ENCODE measurements around the gene CHST8. TPM values are rescaled to one million over a fixed set of nuclear protein-coding genes. Genes with fewer than 3 reads are reported as not detected.

Gene CHST8
- total RNA-seq, 1 donor from 2014 or later = not detected

DNA sequence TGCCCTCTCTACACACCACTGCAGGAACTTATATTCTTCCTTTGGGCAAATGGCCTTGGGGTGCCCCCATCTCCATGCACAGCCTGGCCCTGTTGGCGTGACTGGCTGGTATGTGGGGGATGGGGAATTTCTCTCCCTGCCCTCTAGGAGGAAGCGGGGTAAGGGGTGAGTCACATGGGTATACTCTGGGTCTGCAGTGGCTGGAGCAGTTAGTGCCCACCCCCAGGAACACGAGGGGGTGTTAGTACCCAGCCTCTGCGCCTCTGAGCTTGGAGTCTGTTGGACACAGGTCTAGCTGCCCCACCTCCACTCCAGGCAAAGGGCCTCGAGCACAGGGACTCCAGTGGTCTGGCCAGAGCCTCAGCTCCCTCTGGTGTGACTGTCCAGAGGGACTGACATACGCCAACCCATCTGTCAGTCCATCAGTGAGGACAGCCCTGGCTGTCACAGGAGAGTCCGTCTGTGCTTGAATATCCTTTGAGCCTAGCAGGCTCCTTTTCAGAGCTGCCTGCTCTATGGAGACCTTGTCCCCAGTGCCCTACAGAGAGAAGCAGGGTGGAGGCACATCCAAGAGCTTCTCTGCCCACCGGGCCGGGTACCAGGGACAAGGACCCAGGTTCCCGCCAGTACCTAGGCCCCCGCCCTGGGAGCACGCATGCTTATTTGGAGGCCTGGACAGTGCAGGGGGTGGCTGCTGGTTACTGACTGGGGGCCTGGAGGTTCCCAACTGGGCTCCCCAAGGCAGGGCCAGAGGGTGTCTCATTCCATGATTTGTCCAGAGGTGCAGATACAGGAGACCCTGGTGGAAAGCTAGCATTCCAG lies 66.6 kb downstream of the CHST8 start:
- no peaks in the 10 kb centered on the region for H4K20me1 ChIP-seq (ENCODE audit: insufficient read depth, low read length)
- peaks cover 12% of the 10 kb centered on the region for H3K27me3 ChIP-seq (ENCODE audit: insufficient read depth, low read length)
- TF ChIP-seq EZH2 (IDR thresholded peaks at IDR 0.05; ENCODE audit: insufficient read depth, low read length) = no peak
- TF ChIP-seq, protein P1, sequence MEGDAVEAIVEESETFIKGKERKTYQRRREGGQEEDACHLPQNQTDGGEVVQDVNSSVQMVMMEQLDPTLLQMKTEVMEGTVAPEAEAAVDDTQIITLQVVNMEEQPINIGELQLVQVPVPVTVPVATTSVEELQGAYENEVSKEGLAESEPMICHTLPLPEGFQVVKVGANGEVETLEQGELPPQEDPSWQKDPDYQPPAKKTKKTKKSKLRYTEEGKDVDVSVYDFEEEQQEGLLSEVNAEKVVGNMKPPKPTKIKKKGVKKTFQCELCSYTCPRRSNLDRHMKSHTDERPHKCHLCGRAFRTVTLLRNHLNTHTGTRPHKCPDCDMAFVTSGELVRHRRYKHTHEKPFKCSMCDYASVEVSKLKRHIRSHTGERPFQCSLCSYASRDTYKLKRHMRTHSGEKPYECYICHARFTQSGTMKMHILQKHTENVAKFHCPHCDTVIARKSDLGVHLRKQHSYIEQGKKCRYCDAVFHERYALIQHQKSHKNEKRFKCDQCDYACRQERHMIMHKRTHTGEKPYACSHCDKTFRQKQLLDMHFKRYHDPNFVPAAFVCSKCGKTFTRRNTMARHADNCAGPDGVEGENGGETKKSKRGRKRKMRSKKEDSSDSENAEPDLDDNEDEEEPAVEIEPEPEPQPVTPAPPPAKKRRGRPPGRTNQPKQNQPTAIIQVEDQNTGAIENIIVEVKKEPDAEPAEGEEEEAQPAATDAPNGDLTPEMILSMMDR (IDR thresholded peaks at IDR 0.05; ENCODE audit: insufficient read depth, low read depth, low read length) = no peak
- H3K4me3 Mint-ChIP-seq (ENCODE audit: unreplicated experiment) = peak overlapping the region; percentile 40
- no peaks in the 10 kb centered on the region for H3K9me3 ChIP-seq (ENCODE audit: insufficient read depth, low read depth, low read length)
- no peaks in the 10 kb centered on the region for H3K4me1 ChIP-seq (ENCODE audit: insufficient read depth, low read length)
- no peaks in the 10 kb centered on the region for H3K36me3 ChIP-seq (ENCODE audit: insufficient read depth, low read length)
- H3K27me3 Mint-ChIP-seq (ENCODE audit: low read depth, unreplicated experiment) = peaks cover 48% of the 10 kb centered on the region
- no peak overlapping the region for H3K4me2 ChIP-seq (ENCODE audit: low read length)
- no peaks in the 10 kb centered on the region for H3K36me3 Mint-ChIP-seq (ENCODE audit: low read depth, unreplicated experiment)
- H3K4me1 Mint-ChIP-seq (ENCODE audit: low read depth, unreplicated experiment) = peaks cover 5% of the 10 kb centered on the region
- H3K9ac ChIP-seq (ENCODE audit: low read length) = no peak overlapping the region
- DNase-seq (ENCODE audit: low read depth) = no peak
- H3K79me2 ChIP-seq (ENCODE audit: insufficient read depth, low read length) = no peaks in the 10 kb centered on the region
- H3K27ac ChIP-seq (ENCODE audit: low read depth, low read length) = no peak overlapping the region
- FAIRE-seq = no peak
- no peak overlapping the region for H3K4me3 ChIP-seq (ENCODE audit: insufficient read depth, low read depth, low read length)
- no peaks in the 10 kb centered on the region for H3K9me3 Mint-ChIP-seq (ENCODE audit: unreplicated experiment)
- no peak overlapping the region for H2AFZ ChIP-seq (ENCODE audit: low read depth, low read length)
- no peak overlapping the region for H3K27ac Mint-ChIP-seq (ENCODE audit: unreplicated experiment)

DNA sequence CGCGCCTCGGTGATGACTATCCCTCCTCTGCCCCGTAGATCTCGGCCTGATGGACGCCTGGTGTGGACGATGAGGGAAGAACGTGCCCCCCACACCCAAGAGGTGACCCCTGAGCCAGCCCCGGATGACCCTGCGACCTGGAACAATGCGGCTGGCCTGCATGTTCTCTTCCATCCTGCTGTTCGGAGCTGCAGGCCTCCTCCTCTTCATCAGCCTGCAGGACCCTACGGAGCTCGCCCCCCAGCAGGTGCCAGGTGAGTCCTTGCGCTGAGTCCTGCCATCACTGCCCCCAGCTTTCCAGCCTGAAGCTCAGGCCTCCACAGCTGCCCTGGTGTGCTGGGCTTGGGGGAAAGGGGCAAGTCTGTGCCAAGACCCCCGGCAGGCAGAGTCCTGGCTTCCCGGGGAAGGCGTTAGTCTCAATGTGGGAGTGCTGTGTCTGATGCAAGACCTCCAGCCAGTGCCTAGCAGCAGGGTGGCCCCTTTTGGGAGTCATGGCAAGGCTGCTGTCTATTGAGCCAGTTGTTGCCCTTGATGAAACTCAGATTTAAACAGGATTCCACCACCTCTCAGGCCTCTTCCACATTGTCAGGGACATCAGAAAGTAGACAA lies 67.5 kb downstream of the CHST8 start:
- H3K9me3 Mint-ChIP-seq (ENCODE audit: unreplicated experiment) = no peaks in the 10 kb centered on the region
- no peak overlapping the region for H3K27ac Mint-ChIP-seq (ENCODE audit: unreplicated experiment)
- Histone ChIP-seq H3K4me1 (ENCODE audit: insufficient read depth, low read length) (no peaks in the 10 kb centered on the region), H3K4me3 (ENCODE audit: insufficient read depth, low read depth, low read length) (no peak overlapping the region), H3K4me2 (ENCODE audit: low read length) (no peak overlapping the region), H3K9me3 (ENCODE audit: insufficient read depth, low read depth, low read length) (no peaks in the 10 kb centered on the region), H2AFZ (ENCODE audit: low read depth, low read length) (no peak overlapping the region), H3K79me2 (ENCODE audit: insufficient read depth, low read length) (no peaks in the 10 kb centered on the region), H3K9ac (ENCODE audit: low read length) (no peak overlapping the region), H3K27me3 (ENCODE audit: insufficient read depth, low read length) (peaks cover 12% of the 10 kb centered on the region), H4K20me1 (ENCODE audit: insufficient read depth, low read length) (no peaks in the 10 kb centered on the region), H3K27ac (ENCODE audit: low read depth, low read length) (no peak overlapping the region), H3K36me3 (ENCODE audit: insufficient read depth, low read length) (no peaks in the 10 kb centered on the region)
- peaks cover 42% of the 10 kb centered on the region for H3K27me3 Mint-ChIP-seq (ENCODE audit: low read depth, unreplicated experiment)
- DNase-seq (ENCODE audit: low read depth) = no peak
- no peak for FAIRE-seq
- no peak for TF ChIP-seq EZH2 (IDR thresholded peaks at IDR 0.05; ENCODE audit: insufficient read depth, low read length)
- TF ChIP-seq, protein P1 (IDR thresholded peaks at IDR 0.05; ENCODE audit: insufficient read depth, low read depth, low read length) = no peak
- H3K4me1 Mint-ChIP-seq (ENCODE audit: low read depth, unreplicated experiment) = peaks cover 5% of the 10 kb centered on the region
- H3K4me3 Mint-ChIP-seq (ENCODE audit: unreplicated experiment) = no peak overlapping the region
- no peaks in the 10 kb centered on the region for H3K36me3 Mint-ChIP-seq (ENCODE audit: low read depth, unreplicated experiment)

DNA sequence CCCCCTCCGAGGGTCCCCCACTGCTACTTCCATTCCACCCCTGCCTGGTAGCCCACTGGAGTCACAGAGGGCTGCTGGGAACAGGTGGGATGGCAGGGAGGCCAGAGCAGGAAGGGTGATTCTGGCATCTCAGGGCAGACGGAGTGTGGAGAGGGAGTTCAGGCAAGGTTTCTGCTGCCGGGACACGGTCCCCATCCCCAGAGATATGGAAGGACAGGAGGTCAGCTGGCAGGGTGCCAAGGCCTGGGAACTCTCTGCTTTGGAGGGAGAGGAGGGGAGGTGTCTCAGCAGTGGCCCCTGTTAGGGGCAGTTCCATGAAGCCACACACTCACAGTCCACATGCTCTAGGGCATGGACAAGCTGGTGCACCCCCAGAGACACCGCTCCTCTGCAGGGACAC lies 68.1 kb downstream of the CHST8 start:
- Histone ChIP-seq H3K9me3 (ENCODE audit: insufficient read depth, low read depth, low read length) (no peaks in the 10 kb centered on the region), H2AFZ (ENCODE audit: low read depth, low read length) (no peak overlapping the region), H4K20me1 (ENCODE audit: insufficient read depth, low read length) (no peaks in the 10 kb centered on the region), H3K79me2 (ENCODE audit: insufficient read depth, low read length) (no peaks in the 10 kb centered on the region), H3K36me3 (ENCODE audit: insufficient read depth, low read length) (no peaks in the 10 kb centered on the region), H3K4me3 (ENCODE audit: insufficient read depth, low read depth, low read length) (no peak overlapping the region), H3K27me3 (ENCODE audit: insufficient read depth, low read length) (peaks cover 7% of the 10 kb centered on the region), H3K4me1 (ENCODE audit: insufficient read depth, low read length) (no peaks in the 10 kb centered on the region), H3K4me2 (ENCODE audit: low read length) (no peak overlapping the region), H3K27ac (ENCODE audit: low read depth, low read length) (no peak overlapping the region), H3K9ac (ENCODE audit: low read length) (no peak overlapping the region)
- Mint-ChIP-seq H3K4me1 (ENCODE audit: low read depth, unreplicated experiment) (peaks cover 5% of the 10 kb centered on the region), H3K9me3 (ENCODE audit: unreplicated experiment) (no peaks in the 10 kb centered on the region), H3K27me3 (ENCODE audit: low read depth, unreplicated experiment) (peaks cover 40% of the 10 kb centered on the region), H3K27ac (ENCODE audit: unreplicated experiment) (no peak overlapping the region), H3K36me3 (ENCODE audit: low read depth, unreplicated experiment) (no peaks in the 10 kb centered on the region), H3K4me3 (ENCODE audit: unreplicated experiment) (no peak overlapping the region)
- no peak for TF ChIP-seq EZH2 (IDR thresholded peaks at IDR 0.05; ENCODE audit: insufficient read depth, low read length)
- TF ChIP-seq, protein P1 (IDR thresholded peaks at IDR 0.05; ENCODE audit: insufficient read depth, low read depth, low read length) = no peak
- DNase-seq (ENCODE audit: low read depth) (no peak), FAIRE-seq (no peak)
